HUES6 (cell line): Measurements from ENCODE around the gene NT5C1A.

ENCODE experiments used
- H3K27ac ChIP-seq: 2 replicates; pipeline ENCODE4 v1.7.0; 2013; ENCODE audit warnings: low read depth, mild to moderate bottlenecking, low read length, inconsistent platforms
- H3K27me3 ChIP-seq: 2 replicates; pipeline ENCODE4 v1.6.1; 2013; ENCODE audit warnings: low read length; ENCODE audit not compliant: control insufficient read depth, insufficient read depth
- H3K36me3 ChIP-seq: 2 replicates; pipeline ENCODE4 v1.6.1; 2013; ENCODE audit warnings: low read length; ENCODE audit not compliant: control insufficient read depth, insufficient read depth
- H3K4me1 ChIP-seq: 2 replicates; pipeline ENCODE4 v1.6.1; 2013; ENCODE audit warnings: low read length; ENCODE audit not compliant: control insufficient read depth, insufficient read depth
- H3K4me3 ChIP-seq: 2 replicates; pipeline ENCODE4 v1.5.1; 2013; ENCODE audit warnings: low read depth, low read length
- H3K9ac ChIP-seq: one replicate; pipeline ENCODE4 v1.6.1; 2013; ENCODE audit warnings: mild to moderate bottlenecking, low read length
- H3K9me3 ChIP-seq: 2 replicates; pipeline ENCODE4 v1.6.1; 2013; ENCODE audit warnings: low read depth, low read length; ENCODE audit not compliant: control insufficient read depth, insufficient read depth

The NT5C1A gene

DNA sequence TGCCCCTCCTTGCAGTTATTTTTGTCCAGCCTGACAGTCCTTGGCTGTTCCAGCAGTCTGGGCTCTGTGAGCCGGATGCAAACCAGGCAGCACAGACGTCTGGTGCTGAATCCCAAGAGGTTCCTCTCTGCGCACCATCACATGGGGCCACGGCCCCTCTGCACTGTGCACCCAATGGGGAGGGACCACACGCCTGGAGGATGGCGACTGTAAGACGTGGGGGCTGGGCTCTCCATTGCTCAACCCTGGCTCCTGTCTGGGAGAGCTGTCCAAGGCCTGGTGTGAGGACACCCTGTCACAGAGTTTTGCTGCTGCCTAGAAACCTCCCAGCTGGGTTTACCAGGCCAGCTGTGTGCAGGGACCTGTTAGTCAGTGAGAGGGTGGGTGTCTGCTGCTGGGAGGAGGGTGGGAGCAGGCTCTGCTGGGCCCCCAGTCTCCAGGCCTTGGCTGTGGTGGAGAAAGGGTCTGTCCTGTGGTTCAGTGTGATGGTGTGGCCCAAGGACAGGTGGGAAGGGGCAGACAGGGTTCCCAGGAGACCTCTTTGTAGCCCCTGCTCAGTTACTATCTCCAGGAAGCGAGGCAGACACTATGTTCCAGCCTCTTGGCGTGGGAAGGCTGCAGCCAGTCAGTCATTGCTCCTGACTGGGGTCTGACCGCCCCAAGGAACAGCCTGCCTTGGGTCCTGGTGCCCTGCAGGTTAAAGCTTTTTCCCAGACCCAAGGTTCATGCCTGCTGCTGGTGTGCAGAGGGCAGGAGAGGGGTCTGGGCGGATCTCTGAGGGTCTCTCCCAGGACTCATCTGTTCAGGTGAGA, 46.2 kb downstream of the NT5C1A start:
- Histone ChIP-seq H3K4me3 (no peak overlapping the region), H3K9ac (no peak overlapping the region), H3K9me3 (no peaks in the 10 kb centered on the region), H3K4me1 (no peaks in the 10 kb centered on the region; the same call in 1 of the 2 replicates), H3K27me3 (peaks cover 81% of the 10 kb centered on the region), H3K27ac (no peak overlapping the region), H3K36me3 (no peaks in the 10 kb centered on the region)

- Histone ChIP-seq H3K27me3 (peaks cover 77% of the 10 kb centered on the region), H3K9me3 (no peaks in the 10 kb centered on the region), H3K9ac (no peak overlapping the region), H3K4me1 (no peaks in the 10 kb centered on the region; the same call in 1 of the 2 replicates), H3K36me3 (no peaks in the 10 kb centered on the region), H3K27ac (no peak overlapping the region), H3K4me3 (no peak overlapping the region)
Observed at GRCh38 chr1:39625009-39625408, 46.9 kb downstream of the NT5C1A start.

- no peak overlapping the region for H3K4me3 ChIP-seq
- peaks cover 80% of the 10 kb centered on the region for H3K27me3 ChIP-seq
- no peak overlapping the region for H3K9ac ChIP-seq
- H3K9me3 ChIP-seq: no peaks in the 10 kb centered on the region
- no peak overlapping the region for H3K27ac ChIP-seq
- no peaks in the 10 kb centered on the region; the same call in 1 of the 2 replicates for H3K4me1 ChIP-seq
- H3K36me3 ChIP-seq: no peaks in the 10 kb centered on the region
Observed at GRCh38 chr1:39623053-39623452, 48.9 kb downstream of the NT5C1A start.

DNA sequence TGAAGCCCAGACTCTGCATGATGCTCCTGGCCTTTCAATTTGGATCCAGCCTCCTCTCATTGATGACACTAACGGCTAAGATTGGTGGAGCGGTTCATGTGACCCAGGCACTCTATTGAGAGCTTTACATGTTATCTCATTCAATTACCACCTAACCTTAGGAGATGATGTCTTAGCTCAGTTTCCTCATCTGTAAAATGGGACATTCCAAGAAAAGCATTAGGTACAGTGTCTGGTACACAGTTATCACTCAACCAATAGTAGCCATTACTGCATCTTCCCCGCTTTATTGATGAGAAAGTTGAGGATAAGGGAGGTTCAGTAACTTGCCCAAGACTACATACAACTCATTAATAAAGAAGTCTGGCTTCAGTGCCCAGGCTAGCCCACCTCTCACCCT, 49.5 kb downstream of the NT5C1A start:
- Histone ChIP-seq H3K27me3 (peaks cover 79% of the 10 kb centered on the region), H3K9me3 (no peaks in the 10 kb centered on the region), H3K36me3 (no peaks in the 10 kb centered on the region), H3K27ac (no peak overlapping the region), H3K4me3 (no peak overlapping the region), H3K4me1 (no peaks in the 10 kb centered on the region; the same call in 1 of the 2 replicates), H3K9ac (no peak overlapping the region)

DNA sequence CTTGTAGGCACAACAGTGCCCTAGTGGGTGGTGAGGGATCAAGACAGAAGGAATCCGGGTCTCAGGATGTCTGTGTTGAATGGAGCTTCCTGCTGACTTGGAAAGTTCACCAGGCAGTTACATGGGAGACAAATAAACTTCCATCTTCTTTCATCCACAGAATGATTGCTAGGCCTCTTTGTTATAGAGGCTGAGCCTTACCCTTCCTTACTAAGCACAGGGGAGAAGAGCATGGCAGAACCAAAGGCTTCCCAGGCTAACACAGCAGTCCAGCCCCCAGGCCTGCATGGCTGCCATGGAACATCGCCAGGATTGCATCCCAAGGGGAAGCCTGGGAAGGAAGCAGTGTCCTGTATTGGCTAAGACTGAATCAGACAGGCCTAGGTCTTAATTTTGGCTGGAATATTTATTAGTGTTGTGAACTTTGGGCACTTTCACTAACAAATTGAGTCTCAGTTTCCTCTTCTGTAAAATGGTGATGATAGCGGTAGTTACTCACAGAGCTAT, 51.2 kb downstream of the NT5C1A start:
- no peak overlapping the region for H3K4me3 ChIP-seq
- no peak overlapping the region for H3K27ac ChIP-seq
- H3K9me3 ChIP-seq: no peaks in the 10 kb centered on the region
- H3K4me1 ChIP-seq: no peaks in the 10 kb centered on the region; the same call in 1 of the 2 replicates
- H3K9ac ChIP-seq: no peak overlapping the region
- H3K36me3 ChIP-seq: no peaks in the 10 kb centered on the region
- H3K27me3 ChIP-seq: peaks cover 69% of the 10 kb centered on the region

GRCh38 chr1:39617488-39618049, 54.3 kb downstream of the NT5C1A start:
- no peaks in the 10 kb centered on the region for H3K9me3 ChIP-seq
- H3K36me3 ChIP-seq: no peaks in the 10 kb centered on the region
- no peak overlapping the region for H3K4me3 ChIP-seq
- H3K27ac ChIP-seq: no peak overlapping the region
- no peak overlapping the region for H3K9ac ChIP-seq
- H3K4me1 ChIP-seq: no peaks in the 10 kb centered on the region
- H3K27me3 ChIP-seq: peaks cover 43% of the 10 kb centered on the region

DNA sequence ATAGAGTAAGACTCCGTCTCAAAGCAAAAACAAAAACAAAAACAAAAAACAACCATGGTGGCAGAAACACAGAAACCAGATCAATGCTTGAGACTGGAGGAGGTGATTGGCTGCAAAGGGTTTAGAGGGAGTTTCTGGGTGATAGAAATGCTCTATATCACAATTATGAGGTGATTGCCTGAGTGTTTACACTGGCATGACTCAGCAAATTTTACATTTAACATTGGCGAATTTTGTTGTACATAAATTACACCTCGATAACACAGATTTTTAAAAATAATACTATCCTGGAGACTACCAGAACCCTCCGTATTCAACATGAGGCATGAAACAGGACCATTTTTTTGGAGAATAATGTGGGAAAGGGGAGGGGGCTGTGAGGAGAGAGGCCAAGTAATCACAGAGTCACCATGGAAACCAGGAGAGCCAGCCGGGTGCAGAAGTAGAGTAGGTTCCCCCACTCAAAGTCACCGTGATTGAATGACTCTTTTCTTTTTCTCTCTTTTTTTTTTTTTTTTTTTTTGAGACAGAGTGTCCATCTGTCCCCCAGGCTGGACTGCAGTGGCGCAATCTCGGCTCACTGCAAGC, 56.7 kb downstream of the NT5C1A start:
- H3K9me3 ChIP-seq: no peaks in the 10 kb centered on the region
- H3K9ac ChIP-seq: no peak overlapping the region
- H3K27me3 ChIP-seq: peaks cover 46% of the 10 kb centered on the region
- no peaks in the 10 kb centered on the region for H3K36me3 ChIP-seq
- H3K27ac ChIP-seq: no peak overlapping the region
- no peak overlapping the region for H3K4me3 ChIP-seq
- no peaks in the 10 kb centered on the region for H3K4me1 ChIP-seq

DNA sequence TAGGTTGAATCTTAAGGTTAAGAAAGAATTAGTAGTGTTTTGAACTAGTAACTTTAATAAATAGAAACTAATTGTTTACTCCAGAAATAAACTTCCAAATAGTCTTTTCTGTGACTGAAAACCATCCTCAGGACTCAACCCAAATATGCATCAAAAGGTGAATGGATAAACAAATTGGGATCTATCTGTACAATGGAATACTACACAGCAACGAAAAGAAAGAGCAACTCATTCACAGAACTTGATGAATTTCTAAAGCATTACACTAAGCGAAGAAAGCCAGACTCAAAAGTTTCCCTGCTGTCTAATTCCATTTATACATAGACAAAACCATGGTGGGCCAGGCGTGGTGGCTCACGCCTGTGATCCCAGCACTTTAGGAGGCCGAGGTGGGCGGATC, 57.4 kb downstream of the NT5C1A start:
- Histone ChIP-seq H3K9me3 (no peaks in the 10 kb centered on the region), H3K4me3 (no peak overlapping the region), H3K27ac (no peak overlapping the region), H3K36me3 (no peaks in the 10 kb centered on the region), H3K27me3 (peaks cover 45% of the 10 kb centered on the region), H3K9ac (no peak overlapping the region), H3K4me1 (no peaks in the 10 kb centered on the region)

- H3K27me3 ChIP-seq: peaks cover 46% of the 10 kb centered on the region
- H3K27ac ChIP-seq: no peak overlapping the region
- no peak overlapping the region for H3K9ac ChIP-seq
- no peaks in the 10 kb centered on the region for H3K9me3 ChIP-seq
- H3K4me1 ChIP-seq: no peaks in the 10 kb centered on the region
- no peaks in the 10 kb centered on the region for H3K36me3 ChIP-seq
- no peak overlapping the region for H3K4me3 ChIP-seq
Observed at GRCh38 chr1:39613250-39613649, 58.7 kb downstream of the NT5C1A start.

DNA sequence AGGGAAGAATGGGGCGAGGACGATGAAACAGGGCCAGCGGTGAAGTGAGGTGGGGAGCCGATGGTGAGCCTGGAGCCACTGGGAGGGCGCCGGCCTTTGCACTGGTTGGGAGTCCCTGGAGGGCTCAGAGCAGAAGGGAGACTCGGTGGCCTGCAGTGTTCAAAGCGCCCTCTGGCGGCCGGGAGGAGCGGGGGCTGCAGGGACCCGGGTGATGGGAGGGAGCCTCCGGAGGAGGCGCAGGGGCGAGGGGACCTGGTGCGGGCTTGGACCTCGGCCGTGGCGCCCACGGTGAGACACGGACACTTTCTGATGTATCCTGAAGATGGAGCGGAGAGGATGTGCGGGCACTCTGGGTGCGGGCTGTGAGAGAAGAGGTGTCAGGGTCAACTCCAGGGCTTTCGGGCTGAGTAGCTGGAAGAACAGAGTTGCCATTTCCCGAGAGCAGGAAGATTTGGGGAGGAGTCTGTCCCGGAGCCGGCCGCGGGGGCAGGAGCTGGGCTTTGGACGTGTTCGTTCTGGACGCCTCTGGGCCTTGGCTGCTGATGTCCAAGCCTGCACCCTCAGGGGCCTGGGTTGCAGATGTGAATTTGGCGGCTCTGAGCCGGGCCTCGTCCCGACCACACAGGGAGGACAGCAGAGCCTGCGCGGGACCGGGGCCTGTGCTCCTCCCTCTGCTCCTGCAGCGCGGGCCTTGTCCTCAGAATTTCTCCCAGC, 62.1 kb downstream of the NT5C1A start:
- H3K27me3 ChIP-seq: peaks cover 33% of the 10 kb centered on the region
- H3K9me3 ChIP-seq: no peaks in the 10 kb centered on the region
- H3K4me3 ChIP-seq: peak overlapping the region; percentile 78
- H3K27ac ChIP-seq: no peak overlapping the region
- H3K36me3 ChIP-seq: no peaks in the 10 kb centered on the region
- H3K4me1 ChIP-seq: no peaks in the 10 kb centered on the region
- H3K9ac ChIP-seq: peak overlapping the region; percentile 29
